Measurements from ENCODE around the gene TXNL1. TPM values are rescaled to one million over a fixed set of nuclear protein-coding genes. Genes with fewer than 3 reads are reported as not detected.

The TXNL1 gene
- total RNA-seq, 1 experiment from 2014 or later: 72.8 TPM

GRCh38 chr18:56647071-56647470 is 8.7 kb upstream of the TXNL1 start (continued):
- no peak for TF ChIP-seq ARID4B (CRISPR knock-in tag; IDR thresholded peaks at IDR 0.05; ENCODE audit: borderline replicate concordance)
- no peak for TF ChIP-seq ERG (CRISPR knock-in tag; IDR thresholded peaks at IDR 0.05)
- TF ChIP-seq ESRRA (CRISPR knock-in tag; IDR thresholded peaks at IDR 0.05; ENCODE audit: borderline replicate concordance): no peak
- TF ChIP-seq ZMAT4 (CRISPR knock-in tag; IDR thresholded peaks at IDR 0.05): no peak
- no peak for TF ChIP-seq FOXP4 (CRISPR knock-in tag; IDR thresholded peaks at IDR 0.05)
- no peak for TF ChIP-seq NR3C1 (CRISPR knock-in tag; conservative IDR thresholded peaks at IDR 0.05; ENCODE audit: low read depth)
- no peak for TF ChIP-seq ZNF425 (CRISPR knock-in tag; conservative IDR thresholded peaks at IDR 0.05)
- no peak for TF ChIP-seq KAT7 (CRISPR knock-in tag; IDR thresholded peaks at IDR 0.05; ENCODE audit: borderline replicate concordance)
- no peak for TF ChIP-seq CREM (CRISPR knock-in tag; IDR thresholded peaks at IDR 0.05)

- H3K27ac Mint-ChIP-seq: no peak overlapping the region
- ATAC-seq (no peak), DNase-seq (ENCODE audit: low spot score) (no peak)
- H3K4me3 Mint-ChIP-seq: no peak overlapping the region
- POLR2A ChIA-PET: no interaction called here
- peaks cover 1% of the 10 kb centered on the region for H3K4me1 Mint-ChIP-seq
- peaks cover 4% of the 10 kb centered on the region for H3K27me3 Mint-ChIP-seq (ENCODE audit: low read depth)
- H3K36me3 Mint-ChIP-seq: no peaks in the 10 kb centered on the region
- CTCF ChIA-PET: interaction anchor here (0.6 kb wide), 1 partner anchor 349 kb away, joined by 4 read pairs; no protein-coding TSS in a partner anchor
- H3K9me3 Mint-ChIP-seq: no peaks in the 10 kb centered on the region
- TF ChIP-seq ZNF121 (CRISPR knock-in tag; IDR thresholded peaks at IDR 0.05): no peak
- no peak for TF ChIP-seq GABPB1 (CRISPR knock-in tag; IDR thresholded peaks at IDR 0.05)
- no peak for TF ChIP-seq HMGXB4 (CRISPR knock-in tag; IDR thresholded peaks at IDR 0.05)
- no peak for TF ChIP-seq RORB (CRISPR knock-in tag; IDR thresholded peaks at IDR 0.05)
- no peak for TF ChIP-seq SP1 (CRISPR knock-in tag; conservative IDR thresholded peaks at IDR 0.05)
- TF ChIP-seq ZBTB21 (CRISPR knock-in tag; IDR thresholded peaks at IDR 0.05; ENCODE audit: borderline replicate concordance): no peak
- no peak for TF ChIP-seq ZNF423 (CRISPR knock-in tag; IDR thresholded peaks at IDR 0.05)
- no peak for TF ChIP-seq ZNF416 (CRISPR knock-in tag; IDR thresholded peaks at IDR 0.05)
- no peak for TF ChIP-seq PRRX2 (CRISPR knock-in tag; IDR thresholded peaks at IDR 0.05)
- no peak for TF ChIP-seq ZNF396 (CRISPR knock-in tag; IDR thresholded peaks at IDR 0.05; ENCODE audit: borderline replicate concordance)
- no peak for TF ChIP-seq CTCF (IDR thresholded peaks at IDR 0.05)
- no peak for TF ChIP-seq CREM (CRISPR knock-in tag; IDR thresholded peaks at IDR 0.05)
Measured at GRCh38 chr18:56645415-56646016, 7.1 kb upstream of the TXNL1 start.

Measured in WTC11 (cell line).